Endothelial cell of umbilical vein (primary cell): ENCODE results near the gene NBR1. TPM values are rescaled to one million over a fixed set of nuclear protein-coding genes. Genes with fewer than 3 reads are reported as not detected.

Experiments used
- BruUV-seq: library from RNA; stranded (reverse); fragments of 400-500 nt; replicated peaks from 2 replicates; lab custom pipeline; 2021; lab: Mats Ljungman, UMichigan
- CTCF ChIA-PET: fragments of 300-600, 350-600 bp; sonication (Branson Sonifier 250); formaldehyde crosslinking; loops from one replicate; lab custom pipeline; 2021; ENCODE audit warnings: antibody characterized with exemption, inconsistent platforms; lab: Charles Lee
- POLR2A ChIA-PET: fragments of 300-600, 350-600 bp; sonication (Branson Sonifier 250); formaldehyde crosslinking; loops from one replicate; lab custom pipeline; 2021; ENCODE audit warnings: antibody characterized with exemption, inconsistent platforms; lab: Charles Lee
- DNase-seq: peaks from one replicate; pipeline ENCODE4 v3.0.0-alpha.2; 2011; ENCODE audit warnings: low read depth, low spot score
- FAIRE-seq: peaks from 2 replicates; lab custom pipeline; 2011; peaks lifted over from hg19 to GRCh38; lab: Jason Lieb, UNC
- H2AFZ ChIP-seq: 2 replicates; pipeline ENCODE4 v1.6.0; 2012; ENCODE audit warnings: low read depth, low read length, control low read depth, inconsistent platforms
- H3K27ac ChIP-seq: 2 replicates; pipeline ENCODE4 v1.5.1; 2011; ENCODE audit warnings: low read depth, mild to moderate bottlenecking, control low read depth, low read length, moderate library complexity; ENCODE audit not compliant: insufficient read depth
- H3K27me3 ChIP-seq, 2 experiments: 2 replicates each; pipeline versions ENCODE4 v1.6.0 to v1.6.1; 2011; ENCODE audit warnings: low read length in 2 of 2, mixed read lengths in 1 of 2; ENCODE audit not compliant: control insufficient read depth in 2 of 2, insufficient read depth in 2 of 2
- H3K36me3 ChIP-seq, 2 experiments: 2 replicates in 1 of 2; 3 replicates in 1 of 2; pipeline ENCODE4 v1.5.1; 2011; ENCODE audit warnings: low read length in 2 of 2, mild to moderate bottlenecking in 1 of 2, moderate library complexity in 1 of 2; ENCODE audit not compliant: control insufficient read depth in 2 of 2, insufficient read depth in 2 of 2; ENCODE audit errors: extremely low read depth in 1 of 2
- H3K4me1 ChIP-seq: 3 replicates; pipeline ENCODE4 v1.5.1; 2011; ENCODE audit warnings: mild to moderate bottlenecking, low read length; ENCODE audit not compliant: control insufficient read depth, insufficient read depth; ENCODE audit errors: extremely low read depth
- H3K4me2 ChIP-seq: 2 replicates; pipeline ENCODE4 v1.6.1; 2011; ENCODE audit warnings: low read length, control low read depth, mixed read lengths; ENCODE audit not compliant: insufficient read depth
- H3K4me3 ChIP-seq, 3 experiments: fragments of 200-600 bp in 1 of 3; sonication (generic), shearing (Covaris generic) in 1 of 3; replicated peaks in 1 of 3; 2 replicates each; pipeline ENCODE4 v1.5.1; 2011 to 2016; ENCODE audit warnings: control low read depth in 3 of 3, low read length in 3 of 3, mild to moderate bottlenecking in 2 of 3, inconsistent platforms in 1 of 3, low read depth in 1 of 3, moderate library complexity in 1 of 3; ENCODE audit not compliant: insufficient read depth in 1 of 3
- H3K79me2 ChIP-seq: 2 replicates; pipeline ENCODE4 v1.6.0; 2012; ENCODE audit warnings: low read length, inconsistent platforms; ENCODE audit not compliant: control insufficient read depth, insufficient read depth
- H3K9ac ChIP-seq: replicated peaks from 2 replicates; pipeline ENCODE3; 2011; ENCODE audit warnings: low read length, control low read depth; ENCODE audit not compliant: insufficient read depth; ENCODE audit errors: extremely low read depth
- H3K9me1 ChIP-seq: replicated peaks from 3 replicates; pipeline ENCODE4 v1.6.0; 2011; ENCODE audit warnings: mild to moderate bottlenecking, low read length; ENCODE audit not compliant: control insufficient read depth, insufficient read depth; ENCODE audit errors: extremely low read depth
- H3K9me3 ChIP-seq: replicated peaks from 2 replicates; pipeline ENCODE4 v1.5.1; 2012; ENCODE audit warnings: low read length, inconsistent platforms; ENCODE audit not compliant: control insufficient read depth, insufficient read depth
- H4K20me1 ChIP-seq: replicated peaks from 2 replicates; pipeline ENCODE3; 2011; ENCODE audit warnings: mild to moderate bottlenecking, low read length; ENCODE audit not compliant: control insufficient read depth, insufficient read depth; ENCODE audit errors: extremely low read depth
- EZH2 ChIP-seq: IDR thresholded peaks from 2 replicates; pipeline ENCODE4 v1.6.1; 2012; ENCODE audit warnings: borderline replicate concordance, low read depth, mild to moderate bottlenecking, moderate library complexity, low read length, inconsistent platforms; ENCODE audit not compliant: severe bottlenecking
- FOS ChIP-seq: IDR thresholded peaks from 2 replicates; pipeline ENCODE4 v1.6.1; 2011; ENCODE audit warnings: mild to moderate bottlenecking, low read length, moderate library complexity, borderline replicate concordance; ENCODE audit not compliant: insufficient read depth
- GATA2 ChIP-seq: IDR thresholded peaks from 2 replicates; pipeline ENCODE4 v1.7.0; 2011; ENCODE audit warnings: low read depth, mild to moderate bottlenecking, moderate library complexity, mixed read lengths, low read length; ENCODE audit not compliant: insufficient read length, insufficient read depth
- JUN ChIP-seq: IDR thresholded peaks from 2 replicates; pipeline ENCODE4 v1.6.1; 2011; ENCODE audit warnings: borderline replicate concordance, low read depth; ENCODE audit not compliant: insufficient read length, insufficient read depth
- MYC ChIP-seq: IDR thresholded peaks from one replicate; pipeline ENCODE4 v1.6.1; 2011; ENCODE audit warnings: mild to moderate bottlenecking, low read depth, low read length
- POLR2A ChIP-seq: IDR thresholded peaks from 2 replicates; pipeline ENCODE4 v1.6.1; 2012; ENCODE audit warnings: low read depth, mild to moderate bottlenecking, control low read depth, low read length
- POLR2AphosphoS5 ChIP-seq: IDR thresholded peaks from 2 replicates; pipeline ENCODE4 v1.6.1; 2012; ENCODE audit warnings: low read depth, mild to moderate bottlenecking, control low read depth, low read length, moderate library complexity; ENCODE audit not compliant: insufficient read depth
- dilution Hi-C: fragments of 300-500 bp; cut with MboI; formaldehyde crosslinking; loops from one replicate; pipeline ENCODE4 v1.15.0; 2019; ENCODE audit warnings: low sequenced_read_pairs; ENCODE audit not compliant: extremely low pct_ligation_motif_present
- intact Hi-C: fragments of 100-400 bp; cut with micrococcal nuclease; formaldehyde crosslinking; loops from one replicate; pipeline ENCODE4 v1.10.0; 2022
- polyA plus RNA-seq, 4 experiments: library from polyadenylated mRNA; depleted of rRNA in 3 of 4; stranded (reverse) in 3 of 4; unstranded in 1 of 4; fragments of >200 nt; gene quantifications; 2 replicates each; pipeline versions ENCODE4 v1.2.1 to v1.2.3, GENCODE V29; 2011 to 2012; ENCODE audit warnings: missing spikeins in 1 of 4
- total RNA-seq: library from RNA; stranded (reverse); gene quantifications from 2 replicates; pipeline ENCODE4 v1.2.3, GENCODE V29; 2021
- TF ChIP-seq, protein P1 (sequence below), 2 donors: IDR thresholded peaks; 1 replicate in 1 of 2; 2 replicates in 1 of 2; pipeline ENCODE4 v1.5.1; 2011; ENCODE audit warnings: low read length in 2 of 2, mild to moderate bottlenecking in 2 of 2, moderate library complexity in 2 of 2, control low read depth in 1 of 2, inconsistent platforms in 1 of 2, low read depth in 1 of 2; ENCODE audit not compliant: insufficient read depth in 1 of 2; ENCODE audit errors: extremely low read depth in 1 of 2

Gene NBR1
- total and polyA plus RNA-seq, 2 donors (not counting 3 experiments of a cell fraction or from before 2014, with no cell fraction given), result 26.4 to 57.0 TPM

DNA sequence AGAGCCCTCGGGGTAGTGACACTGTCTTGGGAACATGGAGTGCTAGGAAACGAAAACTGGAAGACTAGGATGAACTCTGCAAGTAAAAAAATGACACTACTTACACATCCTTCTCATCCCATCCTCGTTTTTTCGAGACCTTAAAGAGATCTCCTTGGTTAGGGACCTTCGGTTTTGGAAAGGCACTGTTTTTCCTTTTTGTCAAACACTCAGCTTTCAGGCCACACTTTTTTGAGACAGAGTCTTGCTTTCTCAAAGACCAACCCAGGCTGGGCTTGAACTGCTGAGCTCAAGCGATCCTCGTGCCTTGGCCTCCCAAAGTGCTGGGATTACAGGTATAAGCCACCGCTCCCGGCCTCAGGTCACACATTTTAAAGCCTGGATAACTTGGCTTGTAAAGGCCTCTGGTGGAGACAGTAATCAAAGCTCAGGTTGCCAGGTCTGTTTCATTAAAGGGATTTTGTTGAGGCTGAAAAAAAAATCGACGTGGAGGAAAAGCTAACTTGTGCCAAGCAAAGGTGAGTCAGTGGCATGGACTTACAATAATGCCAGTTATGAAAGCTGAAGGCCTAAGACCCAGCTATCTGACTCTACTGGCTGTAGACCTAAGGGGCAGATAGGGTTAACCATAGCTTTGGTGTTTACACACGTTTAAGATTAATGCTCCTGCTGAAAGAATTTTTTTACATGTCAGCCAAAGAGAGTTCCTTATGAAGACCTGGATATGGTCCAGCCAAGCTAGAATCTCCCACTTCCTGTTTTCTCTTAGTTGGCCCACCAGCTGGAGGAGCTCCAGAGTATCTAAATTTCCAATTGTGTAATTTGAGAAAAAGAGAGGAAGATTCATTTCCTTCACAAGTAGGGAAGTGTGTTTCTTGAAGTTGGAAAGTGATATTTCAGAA is 823 bp downstream of the NBR1 start:
- H3K4me1 ChIP-seq, result peaks cover 22% of the 10 kb centered on the region
- peaks cover 17% of the 10 kb centered on the region for H3K79me2 ChIP-seq
- intact Hi-C loops, result loop anchor here (1.0 to 2.0 kb wide), 4 partner anchors 143 to 563 kb away; partner anchors contain the start of genes RETREG3, RPL27 and TUBG1
- H2AFZ ChIP-seq, result peak overlapping the region; percentile 7
- no peak for TF ChIP-seq MYC
- TF ChIP-seq GATA2, result no peak
- peak; percentile 39 for TF ChIP-seq FOS
- TF ChIP-seq EZH2, result no peak
- peak; percentile 24 for TF ChIP-seq POLR2AphosphoS5
- TF ChIP-seq, protein P1, sequence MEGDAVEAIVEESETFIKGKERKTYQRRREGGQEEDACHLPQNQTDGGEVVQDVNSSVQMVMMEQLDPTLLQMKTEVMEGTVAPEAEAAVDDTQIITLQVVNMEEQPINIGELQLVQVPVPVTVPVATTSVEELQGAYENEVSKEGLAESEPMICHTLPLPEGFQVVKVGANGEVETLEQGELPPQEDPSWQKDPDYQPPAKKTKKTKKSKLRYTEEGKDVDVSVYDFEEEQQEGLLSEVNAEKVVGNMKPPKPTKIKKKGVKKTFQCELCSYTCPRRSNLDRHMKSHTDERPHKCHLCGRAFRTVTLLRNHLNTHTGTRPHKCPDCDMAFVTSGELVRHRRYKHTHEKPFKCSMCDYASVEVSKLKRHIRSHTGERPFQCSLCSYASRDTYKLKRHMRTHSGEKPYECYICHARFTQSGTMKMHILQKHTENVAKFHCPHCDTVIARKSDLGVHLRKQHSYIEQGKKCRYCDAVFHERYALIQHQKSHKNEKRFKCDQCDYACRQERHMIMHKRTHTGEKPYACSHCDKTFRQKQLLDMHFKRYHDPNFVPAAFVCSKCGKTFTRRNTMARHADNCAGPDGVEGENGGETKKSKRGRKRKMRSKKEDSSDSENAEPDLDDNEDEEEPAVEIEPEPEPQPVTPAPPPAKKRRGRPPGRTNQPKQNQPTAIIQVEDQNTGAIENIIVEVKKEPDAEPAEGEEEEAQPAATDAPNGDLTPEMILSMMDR (IDR thresholded peaks at IDR 0.05; ENCODE audit: extremely low read depth in 1 of 2, insufficient read depth in 1 of 2, low read depth in 1 of 2, low read length in 2 of 2), result no peak
- TF ChIP-seq POLR2A, result peak; percentile 18
- peak; percentile 16 for TF ChIP-seq JUN
- H3K27ac ChIP-seq, result peak overlapping the region; percentile 68
- BruUV-seq, result TSS peak; percentile 69
- POLR2A ChIA-PET, result interaction anchor here (0.7 to 1.9 kb wide), 4 partner anchors 40 to 174 kb away, joined by 3 to 22 read pairs (median 4); partner anchors contain the start of genes RPL27 and TMEM106A
- DNase-seq (peak; percentile 95), FAIRE-seq (peak; percentile 93)
- H3K4me3 ChIP-seq, result peak overlapping the region; percentile 40 to 75 (median 73)
- CTCF ChIA-PET, result interaction anchor here (0.8 to 1.9 kb wide), 12 partner anchors 17 to 174 kb away, joined by 3 to 27 read pairs (median 3); partner anchors contain the start of genes IFI35, RPL27 and TMEM106A
- H3K36me3 ChIP-seq, result peaks cover 2 to 6% of the 10 kb centered on the region in 2 experiments
- no peaks in the 10 kb centered on the region for H4K20me1 ChIP-seq
- dilution Hi-C loops, result no loop called here
- H3K9ac ChIP-seq, result peak overlapping the region; percentile 87
- no peaks in the 10 kb centered on the region for H3K9me3 ChIP-seq
- no peaks in the 10 kb centered on the region for H3K27me3 ChIP-seq
- peak overlapping the region; percentile 62 for H3K4me2 ChIP-seq
- H3K9me1 ChIP-seq, result no peaks in the 10 kb centered on the region
